GM23248 (cell line): ENCODE measurements around the gene C11orf71. TPM values are rescaled to one million over a fixed set of nuclear protein-coding genes. Genes with fewer than 3 reads are reported as not detected.

Source experiments
- DNase-seq: peaks from one replicate; pipeline ENCODE4 v3.0.0-alpha.2; 2015
- H2AFZ ChIP-seq: fragments of 200-600 bp; sonication (generic); 2 replicates; pipeline ENCODE4 v1.6.1; 2016; ENCODE audit warnings: antibody characterized with exemption
- H3F3A ChIP-seq: fragments of 200-600 bp; sonication (generic); 2 replicates; pipeline ENCODE4 v1.6.1; 2016; ENCODE audit warnings: mild to moderate bottlenecking, antibody characterized with exemption, mixed run types; ENCODE audit not compliant: insufficient read depth
- H3K27ac ChIP-seq: fragments of 200-600 bp; sonication (generic); 2 replicates; pipeline ENCODE4 v1.5.1; 2016; ENCODE audit warnings: mild to moderate bottlenecking
- H3K27me3 ChIP-seq: fragments of 200-600 bp; sonication (generic); replicated peaks from 2 replicates; pipeline ENCODE4 v1.6.1; 2016; ENCODE audit warnings: mild to moderate bottlenecking; ENCODE audit not compliant: insufficient read depth
- H3K36me3 ChIP-seq: fragments of 200-600 bp; sonication (generic); 2 replicates; pipeline ENCODE4 v1.6.1; 2016; ENCODE audit warnings: low read depth, mild to moderate bottlenecking
- H3K4me1 ChIP-seq: fragments of 200-600 bp; sonication (generic); 2 replicates; pipeline ENCODE4 v1.6.1; 2016; ENCODE audit warnings: mild to moderate bottlenecking; ENCODE audit not compliant: insufficient read depth
- H3K4me2 ChIP-seq: fragments of 200-600 bp; sonication (generic); one replicate; pipeline ENCODE4 v1.6.1; 2016; ENCODE audit warnings: mild to moderate bottlenecking; ENCODE audit not compliant: unreplicated experiment
- H3K4me3 ChIP-seq: fragments of 200-600 bp; sonication (generic); 2 replicates; pipeline ENCODE4 v1.5.1; 2016; ENCODE audit warnings: mild to moderate bottlenecking
- H3K79me2 ChIP-seq: fragments of 200-600 bp; sonication (generic); 2 replicates; pipeline ENCODE4 v1.6.1; 2016; ENCODE audit warnings: mild to moderate bottlenecking; ENCODE audit not compliant: insufficient read depth
- H3K9ac ChIP-seq: fragments of 200-600 bp; sonication (generic); 2 replicates; pipeline ENCODE4 v1.6.1; 2016; ENCODE audit warnings: mild to moderate bottlenecking
- H3K9me2 ChIP-seq: fragments of 200-600 bp; sonication (generic); 2 replicates; pipeline ENCODE4 v1.6.1; 2016; ENCODE audit warnings: mixed run types, mild to moderate bottlenecking, moderate library complexity; ENCODE audit not compliant: insufficient read depth
- H3K9me3 ChIP-seq: fragments of 200-600 bp; sonication (generic); one replicate; pipeline ENCODE4 v1.6.1; 2017; ENCODE audit warnings: low read depth
- H4K20me1 ChIP-seq: fragments of 200-600 bp; sonication (generic); 2 replicates; pipeline ENCODE4 v1.6.0; 2016; ENCODE audit not compliant: insufficient read depth
- EZH2 ChIP-seq: fragments of 200-600 bp; sonication (generic); IDR thresholded peaks from 2 replicates; pipeline ENCODE4 v1.6.1; 2018; ENCODE audit warnings: antibody characterized with exemption, mild to moderate bottlenecking; ENCODE audit not compliant: insufficient read depth, poor library complexity, severe bottlenecking
- EZH2phosphoT487 ChIP-seq: fragments of 200-600 bp; sonication (generic); IDR thresholded peaks from 2 replicates; pipeline ENCODE4 v1.6.1; 2018; ENCODE audit warnings: antibody characterized with exemption, moderate library complexity, mild to moderate bottlenecking, low read depth; ENCODE audit not compliant: insufficient read depth
- WGBS, 2 experiments: methylation state at CpG; one replicate each; pipeline ENCODE4 v1.1.6; 2015 to 2017; ENCODE audit warnings: low lambda C conversion rate in 2 of 2, low coverage in 1 of 2; ENCODE audit errors: missing lambda C conversion rate in 2 of 2; 5-methylcytosine and 5-hydroxymethylcytosine counted together
- in situ Hi-C: fragments of 300-500 bp; cut with MboI; formaldehyde crosslinking; loops from 2 replicates; pipeline ENCODE4 v1.15.0; 2020
- polyA plus RNA-seq: library from polyadenylated mRNA; unstranded; fragments of >200 nt; fragmentation: Nextera tagmentation; extraction: Ambion mirVana; gene quantifications from 2 replicates; pipeline ENCODE4 v1.2.1, GENCODE V29; 2016
- total RNA-seq: library from RNA; depleted of rRNA; stranded (reverse); fragments of >200 nt; shearing (Covaris generic); gene quantifications from 2 replicates; pipeline ENCODE4 v1.2.3, GENCODE V29; 2014

The C11orf71 gene
- total and polyA plus RNA-seq, 2 experiments from 2014 or later = 1.8 to 4.8 TPM

DNA sequence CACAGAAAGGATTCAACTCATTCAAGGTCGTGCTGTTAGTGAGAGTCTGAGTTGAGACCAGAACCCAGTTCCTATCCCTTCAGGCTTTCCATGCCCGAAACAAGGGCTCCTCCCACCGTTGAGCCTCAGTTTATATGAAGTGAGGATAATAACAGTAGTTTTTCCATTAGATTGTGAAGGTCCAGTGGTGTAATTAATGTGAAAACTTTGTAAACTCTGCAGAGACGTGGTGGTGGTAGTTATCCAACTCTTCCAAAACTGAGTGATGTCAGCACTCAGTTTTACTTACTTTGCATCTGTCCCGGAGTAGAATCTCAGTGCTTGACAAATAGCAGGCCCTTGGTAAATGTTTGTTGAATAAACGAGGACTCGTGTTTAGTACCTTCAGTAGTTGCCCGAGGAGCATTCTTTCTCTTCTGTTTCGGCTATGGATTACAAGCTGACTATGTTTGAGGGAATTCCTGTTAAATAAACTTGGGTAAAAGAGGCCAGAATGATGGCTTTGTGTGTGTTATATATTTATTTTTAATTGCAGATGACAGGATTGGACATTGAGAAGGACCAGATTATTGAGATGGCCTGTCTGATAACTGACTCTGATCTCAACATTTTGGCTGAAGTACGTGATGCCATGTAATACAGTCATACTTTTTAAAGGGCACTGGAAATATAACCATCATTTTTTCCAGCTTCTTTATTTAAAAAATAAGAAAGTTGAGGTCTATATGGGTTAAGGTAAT, 40.0 kb upstream of the C11orf71 start:
- TF ChIP-seq EZH2phosphoT487 (no peak), EZH2 (no peak)
- DNase-seq = peak; percentile 62
- peak overlapping the region; percentile 92 for H3K27ac ChIP-seq
- H3K9ac ChIP-seq = peak overlapping the region; percentile 95
- in situ Hi-C loops = no loop called here
- H3K9me3 ChIP-seq = no peaks in the 10 kb centered on the region
- peaks cover 9% of the 10 kb centered on the region; the same call in 1 of the 2 replicates for H4K20me1 ChIP-seq
- H3K4me2 ChIP-seq = peak overlapping the region; percentile 96
- peaks cover 24% of the 10 kb centered on the region for H3K4me1 ChIP-seq
- peak overlapping the region; percentile 84 for H2AFZ ChIP-seq
- H3K36me3 ChIP-seq = peaks cover 30% of the 10 kb centered on the region; the same call in 1 of the 2 replicates
- H3K9me2 ChIP-seq = no peaks in the 10 kb centered on the region
- H3K27me3 ChIP-seq = no peaks in the 10 kb centered on the region
- H3K79me2 ChIP-seq = peaks cover 67% of the 10 kb centered on the region
- H3F3A ChIP-seq = peaks cover 10% of the 10 kb centered on the region
- 1% methylated on average over 10 of the region's 10 CpGs for WGBS, 2 experiments
- peak overlapping the region; percentile 96 for H3K4me3 ChIP-seq

GRCh38 chr11:114439229-114440120, 39.2 kb upstream of the C11orf71 start, which contains the start of gene REXO2:
Gene REXO2, plus strand, starts transcription at chr11:114439467. Its CDS starts 62 bp downstream, at chr11:114439529.
- Histone ChIP-seq H3K9me3 (no peaks in the 10 kb centered on the region), H3K4me1 (peaks cover 24% of the 10 kb centered on the region), H3K9me2 (no peaks in the 10 kb centered on the region), H4K20me1 (peaks cover 4% of the 10 kb centered on the region; the same call in 1 of the 2 replicates), H3K9ac (peak within 1 kb of the TSS; percentile 95), H2AFZ (peak within 1 kb of the TSS; percentile 84), H3K27me3 (no peaks in the 10 kb centered on the region), H3K79me2 (peaks cover 59% of the 10 kb centered on the region), H3F3A (peaks cover 10% of the 10 kb centered on the region), H3K36me3 (peaks cover 21% of the 10 kb centered on the region; the same call in 1 of the 2 replicates), H3K4me3 (peak within 1 kb of the TSS; percentile 96), H3K27ac (peak within 1 kb of the TSS; percentile 92), H3K4me2 (peak within 1 kb of the TSS; percentile 96)
- in situ Hi-C loops = no loop called here
- WGBS, 2 experiments = 1% methylated on average over 55 to 64 of the region's 64 CpGs
- peak; percentile 98 for DNase-seq
- no peak for TF ChIP-seq EZH2phosphoT487
- TF ChIP-seq EZH2 = no peak

- no peak for TF ChIP-seq EZH2phosphoT487
- TF ChIP-seq EZH2 = no peak
- H3K36me3 ChIP-seq = peaks cover 10% of the 10 kb centered on the region; the same call in 1 of the 2 replicates
- WGBS, 2 experiments = 85 to 87% methylated on average over 6 of the region's 6 CpGs
- DNase-seq = no peak
- no peaks in the 10 kb centered on the region for H3K9me2 ChIP-seq
- in situ Hi-C loops = no loop called here
- H3K27me3 ChIP-seq = no peaks in the 10 kb centered on the region
- peaks cover 47% of the 10 kb centered on the region for H3K79me2 ChIP-seq
- no peaks in the 10 kb centered on the region for H3K9me3 ChIP-seq
- H4K20me1 ChIP-seq = peaks cover 4% of the 10 kb centered on the region; the same call in 1 of the 2 replicates
- peak overlapping the region; percentile 84 for H2AFZ ChIP-seq
- no peak overlapping the region for H3K27ac ChIP-seq
- H3K4me2 ChIP-seq = peak overlapping the region; percentile 70
- H3K4me3 ChIP-seq = no peak overlapping the region; the same call in 1 of the 2 replicates
- H3K9ac ChIP-seq = no peak overlapping the region
- peaks cover 24% of the 10 kb centered on the region for H3K4me1 ChIP-seq
- peaks cover 10% of the 10 kb centered on the region for H3F3A ChIP-seq
Observed at GRCh38 chr11:114438303-114438702, 38.0 kb upstream of the C11orf71 start.

GRCh38 chr11:114433376-114433775, 33.1 kb upstream of the C11orf71 start:
- H3K79me2 ChIP-seq = no peaks in the 10 kb centered on the region; the same call in 1 of the 2 replicates
- H3K4me2 ChIP-seq = no peak overlapping the region
- H3K27ac ChIP-seq = no peak overlapping the region
- H3K9ac ChIP-seq = no peak overlapping the region
- no peaks in the 10 kb centered on the region for H3K9me2 ChIP-seq
- WGBS, 2 experiments = 90% methylated on average over 4 of the region's 4 CpGs
- no peaks in the 10 kb centered on the region for H3K4me1 ChIP-seq
- no peak overlapping the region for H3K4me3 ChIP-seq
- no peak overlapping the region for H2AFZ ChIP-seq
- in situ Hi-C loops = no loop called here
- H3K36me3 ChIP-seq = no peaks in the 10 kb centered on the region
- H3K27me3 ChIP-seq = no peaks in the 10 kb centered on the region
- H4K20me1 ChIP-seq = no peaks in the 10 kb centered on the region
- DNase-seq = no peak
- no peak for TF ChIP-seq EZH2
- no peak for TF ChIP-seq EZH2phosphoT487
- no peaks in the 10 kb centered on the region for H3F3A ChIP-seq
- H3K9me3 ChIP-seq = no peaks in the 10 kb centered on the region
